K562 (cell line): ENCODE data around the gene PDE9A. TPM values are rescaled to one million over a fixed set of nuclear protein-coding genes. Genes with fewer than 3 reads are reported as not detected.

Experiments used
- BDP1 ChIP-seq: IDR thresholded peaks from 3 replicates; pipeline ENCODE4 v1.6.1; 2011; ENCODE audit not compliant: insufficient read length, insufficient read depth
- CC2D1A ChIP-seq: fragments of 450-650 bp; IDR thresholded peaks from 2 replicates; pipeline ENCODE4 v1.6.1; 2017; ENCODE audit warnings: mild to moderate bottlenecking
- E2F4 ChIP-seq: sonication (generic); formaldehyde crosslinking; IDR thresholded peaks from 2 replicates; pipeline ENCODE4 v1.8.0; 2022; ENCODE audit warnings: mild to moderate bottlenecking, low read depth, missing genetic modification reagents
- ELF4 ChIP-seq: fragments of 450-650 bp; formaldehyde crosslinking; IDR thresholded peaks from 2 replicates; pipeline ENCODE4 v1.4.0; 2022; ENCODE audit warnings: missing genetic modification characterization
- JUND ChIP-seq, 2 experiments: IDR thresholded peaks; 2 replicates in 1 of 2; 3 replicates in 1 of 2; pipeline ENCODE4 v1.6.1; 2011; ENCODE audit warnings: borderline replicate concordance in 2 of 2, low read depth in 2 of 2, low read length in 2 of 2, improper control_type of control experiment in 1 of 2, missing biosample characterization in 1 of 2, missing genetic modification characterization in 1 of 2, missing genetic modification reagents in 1 of 2
- MAX ChIP-seq: sonication (generic); formaldehyde crosslinking; IDR thresholded peaks from 2 replicates; pipeline ENCODE4 v1.9.0; 2022; ENCODE audit warnings: mild to moderate bottlenecking, missing genetic modification reagents
- NFATC3 ChIP-seq: fragments of 450-650 bp; IDR thresholded peaks from 2 replicates; pipeline ENCODE4 v1.6.1; 2017; ENCODE audit warnings: mild to moderate bottlenecking
- NUFIP1 ChIP-seq: fragments of 450-650 bp; IDR thresholded peaks from 2 replicates; pipeline ENCODE4 v1.6.1; 2018; ENCODE audit not compliant: partially characterized antibody
- PHB ChIP-seq: fragments of 250-450 bp; sonication (Bioruptor Pico); IDR thresholded peaks from 2 replicates; pipeline ENCODE4 v1.5.0; 2021
- REST ChIP-seq, 2 experiments: fragments of 450-650 bp; formaldehyde crosslinking in 1 of 2; IDR thresholded peaks; 2 replicates each; pipeline versions ENCODE4 v1.4.0 to v1.6.1; 2014 to 2020; ENCODE audit warnings: mild to moderate bottlenecking in 2 of 2, borderline replicate concordance in 1 of 2, low read depth in 1 of 2
- SMAD2 ChIP-seq: fragments of 150-350 bp; IDR thresholded peaks from 2 replicates; pipeline ENCODE4 v1.6.1; 2014; ENCODE audit warnings: low read depth, mild to moderate bottlenecking, low read length
- ZNF436 ChIP-seq: fragments of 250-450, 450-650 bp; sonication (Bioruptor Pico); formaldehyde crosslinking; IDR thresholded peaks from 2 replicates; pipeline ENCODE4 v1.7.0; 2020; ENCODE audit warnings: mild to moderate bottlenecking
- polyA plus RNA-seq, 8 experiments: library from polyadenylated mRNA; depleted of rRNA in 4 of 8; stranded (reverse) in 5 of 8; unstranded in 3 of 8; fragments of >200 nt; fragmentation: Nextera tagmentation in 2 of 8; fragmentation: Illumina TruSeq in 1 of 8; extraction: Ambion mirVana in 2 of 8; extraction: Trizol in 1 of 8; gene quantifications; 2 replicates each; pipeline versions ENCODE4 v1.2.1 to v1.2.3, GENCODE V29; 2011 to 2014; ENCODE audit warnings: inconsistent platforms in 1 of 8, missing spikeins in 1 of 8
- total RNA-seq, 7 experiments: library from RNA; depleted of rRNA in 6 of 7; stranded (reverse); fragments of >200 nt in 6 of 7; fragmentation: Illumina TruSeq in 2 of 7; extraction: Trizol in 2 of 7; gene quantifications; 2 replicates each; pipeline versions ENCODE4 v1.2.1 to v1.2.3, GENCODE V29; 2011 to 2021; ENCODE audit warnings: low replicate concordance in 1 of 7
- TF ChIP-seq, protein P1 (sequence below): IDR thresholded peaks from 2 replicates; pipeline ENCODE4 v1.6.1; 2011; ENCODE audit not compliant: insufficient read length; ENCODE audit errors: extremely low read depth
- TF ChIP-seq, protein P2 (sequence below): fragments of 200-800 bp; sonication (Bioruptor generic); IDR thresholded peaks from 2 replicates; pipeline ENCODE4 v1.6.1; 2017; ENCODE audit warnings: missing genetic modification characterization, missing compliant biosample characterization

PDE9A gene
- total and polyA plus RNA-seq, 9 of the 15 experiments (the other 6 are each of a cell fraction or from before 2014, with no cell fraction given), result 0.07 to 0.27 TPM; not detected in 7

DNA sequence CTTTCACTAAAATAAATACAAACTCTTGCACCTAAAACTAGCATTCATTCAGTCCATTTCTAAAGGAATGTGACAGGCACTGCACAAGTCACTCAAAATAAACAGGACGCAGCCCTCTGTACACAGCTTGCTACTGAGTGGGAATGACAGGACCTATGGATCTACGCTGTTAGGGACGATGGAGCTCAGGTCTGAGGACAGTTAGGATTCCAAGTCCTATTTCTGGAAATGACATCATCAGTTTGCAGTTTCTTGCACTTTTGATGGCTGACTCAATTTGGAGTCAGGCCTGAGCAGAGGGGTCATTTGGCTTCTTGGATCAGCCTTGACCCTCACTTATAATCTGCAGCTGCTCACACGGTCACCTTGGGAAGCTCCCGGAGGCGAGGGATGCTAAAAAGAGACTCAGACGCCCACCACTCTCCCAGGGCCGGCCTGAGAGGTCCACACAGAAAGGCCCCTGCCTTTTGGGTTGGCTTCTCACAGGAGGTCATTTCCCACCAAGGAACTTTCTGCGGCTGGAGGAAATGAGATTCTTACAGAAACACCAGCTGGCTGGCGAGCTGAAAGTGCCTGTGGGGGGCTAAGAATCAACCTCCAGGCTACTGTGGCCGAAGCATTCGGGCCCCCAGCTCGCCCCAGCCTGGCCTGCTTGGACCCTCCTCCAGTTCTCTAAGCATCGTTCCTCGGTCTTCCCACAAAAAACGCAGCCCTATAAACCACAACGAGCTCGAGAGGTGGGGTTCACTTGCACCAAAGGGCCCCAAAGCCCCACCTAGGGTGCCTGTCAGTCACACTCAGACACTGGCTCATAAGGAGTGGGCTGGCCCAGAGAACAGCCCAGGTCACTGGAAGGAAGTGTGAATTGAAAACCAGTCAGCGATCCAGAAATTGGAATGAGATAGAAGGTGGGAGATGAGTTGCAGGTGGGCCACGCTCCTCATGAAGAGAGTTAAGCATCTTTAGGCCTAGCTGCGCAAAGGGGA lies 8.9 kb upstream of the PDE9A start (continued):
- TF ChIP-seq REST (IDR thresholded peaks at IDR 0.05; ENCODE audit: borderline replicate concordance) (no peak), REST (CRISPR knock-in tag; IDR thresholded peaks at IDR 0.05; ENCODE audit: low read depth) (no peak), BDP1 (no peak), PHB (CRISPR knock-in tag) (no peak), E2F4 (CRISPR knock-in tag) (no peak), NFATC3 (no peak), CC2D1A (no peak), ELF4 (CRISPR knock-in tag) (no peak), ZNF436 (no peak), MAX (CRISPR knock-in tag) (no peak), JUND (IDR thresholded peaks at IDR 0.05; ENCODE audit: borderline replicate concordance, low read depth, low read length) (peak; percentile 70), JUND (tag; IDR thresholded peaks at IDR 0.05; ENCODE audit: borderline replicate concordance, low read depth, low read length) (peak; percentile 64; the same call in 2 of the 3 replicates), NUFIP1 (no peak), SMAD2 (no peak)
- TF ChIP-seq, protein P1, sequence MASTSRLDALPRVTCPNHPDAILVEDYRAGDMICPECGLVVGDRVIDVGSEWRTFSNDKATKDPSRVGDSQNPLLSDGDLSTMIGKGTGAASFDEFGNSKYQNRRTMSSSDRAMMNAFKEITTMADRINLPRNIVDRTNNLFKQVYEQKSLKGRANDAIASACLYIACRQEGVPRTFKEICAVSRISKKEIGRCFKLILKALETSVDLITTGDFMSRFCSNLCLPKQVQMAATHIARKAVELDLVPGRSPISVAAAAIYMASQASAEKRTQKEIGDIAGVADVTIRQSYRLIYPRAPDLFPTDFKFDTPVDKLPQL, result no peak
- TF ChIP-seq, protein P2, sequence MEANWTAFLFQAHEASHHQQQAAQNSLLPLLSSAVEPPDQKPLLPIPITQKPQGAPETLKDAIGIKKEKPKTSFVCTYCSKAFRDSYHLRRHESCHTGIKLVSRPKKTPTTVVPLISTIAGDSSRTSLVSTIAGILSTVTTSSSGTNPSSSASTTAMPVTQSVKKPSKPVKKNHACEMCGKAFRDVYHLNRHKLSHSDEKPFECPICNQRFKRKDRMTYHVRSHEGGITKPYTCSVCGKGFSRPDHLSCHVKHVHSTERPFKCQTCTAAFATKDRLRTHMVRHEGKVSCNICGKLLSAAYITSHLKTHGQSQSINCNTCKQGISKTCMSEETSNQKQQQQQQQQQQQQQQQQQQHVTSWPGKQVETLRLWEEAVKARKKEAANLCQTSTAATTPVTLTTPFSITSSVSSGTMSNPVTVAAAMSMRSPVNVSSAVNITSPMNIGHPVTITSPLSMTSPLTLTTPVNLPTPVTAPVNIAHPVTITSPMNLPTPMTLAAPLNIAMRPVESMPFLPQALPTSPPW (CRISPR knock-in tag), result no peak
